ENCODE results near the gene PYM1. TPM values are rescaled to one million over a fixed set of nuclear protein-coding genes. Genes with fewer than 3 reads are reported as not detected.

The PYM1 gene
- total and polyA plus RNA-seq, 2 of the 4 experiments (the other 2 are of a cell fraction): 26.5 to 27.8 TPM

DNA sequence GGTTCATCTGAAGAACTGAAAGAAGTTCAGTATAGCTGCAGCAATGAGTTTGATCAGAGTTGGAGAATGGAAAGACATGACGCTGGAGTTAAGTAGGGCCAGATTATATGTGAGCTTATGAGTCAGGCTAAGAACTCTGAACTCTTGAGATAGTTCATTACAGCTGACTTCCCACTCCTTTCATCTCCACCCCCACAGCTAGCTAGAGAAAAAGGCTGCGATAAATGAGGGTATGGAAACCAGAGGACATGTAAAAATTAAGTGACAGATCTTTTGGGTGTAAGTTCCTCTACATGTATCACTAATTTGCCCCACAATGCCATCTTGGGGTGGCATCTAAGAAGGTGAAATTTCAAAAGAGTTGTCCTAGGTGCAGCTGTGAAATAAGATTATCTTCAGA is 28.6 kb downstream of the PYM1 start:
- no peak overlapping the region for H2BK15ac ChIP-seq (ENCODE audit: low read depth, low read length)
- ATAC-seq (ENCODE audit: low read depth): peak; percentile 84
- peaks cover 18% of the 10 kb centered on the region for H3K36me3 ChIP-seq (ENCODE audit: control insufficient read depth, insufficient read depth, low read length)
- ChIA-PET CTCF (interaction anchor here (0.6 kb wide), 1 partner anchor 176 kb away, joined by 7 read pairs; no protein-coding TSS in a partner anchor), POLR2A (ENCODE audit: unreplicated experiment) (no interaction called here)
- dilution Hi-C loops (cut with HindIII; ENCODE audit: low sequenced_read_pairs, unreplicated experiment) (no loop called here), in situ Hi-C loops (cut with MboI; ENCODE audit: low sequenced_read_pairs) (no loop called here), intact Hi-C loops (cut with micrococcal nuclease) (no loop called here)
- DNase-seq: peak; percentile 67
- no peak overlapping the region for H2BK20ac ChIP-seq (ENCODE audit: low read depth, low read length)
- H3K56ac ChIP-seq (ENCODE audit: extremely low read depth, insufficient read depth, low read length): no peak overlapping the region
- no peak overlapping the region for H2AK5ac ChIP-seq (ENCODE audit: low read depth, low read length)
- H2AK9ac ChIP-seq (replicated peaks; ENCODE audit: low read depth, low read length, poor library complexity): no peak overlapping the region
- H4K5ac ChIP-seq (ENCODE audit: low read depth, low read length): no peak overlapping the region
- H3K14ac ChIP-seq (replicated peaks; ENCODE audit: low read depth, low read length): no peak overlapping the region
- H3K9me1 ChIP-seq (ENCODE audit: insufficient read depth, low read length): no peaks in the 10 kb centered on the region
- H3K4me2 ChIP-seq (ENCODE audit: low read depth, low read length): no peak overlapping the region
- H2BK120ac ChIP-seq (ENCODE audit: low read depth, low read length): no peak overlapping the region
- no peak overlapping the region for H4K8ac ChIP-seq (ENCODE audit: low read depth in 2 of 2, low read length in 2 of 2)
- H4K91ac ChIP-seq (ENCODE audit: insufficient read depth, low read depth, low read length): no peak overlapping the region
- no peaks in the 10 kb centered on the region for H3K9me3 ChIP-seq (ENCODE audit: control insufficient read depth, insufficient read depth, low read length)
- no peak overlapping the region for H3K4me3 ChIP-seq (ENCODE audit: insufficient read depth, low read depth, low read length)
- H3K4ac ChIP-seq (ENCODE audit: low read depth, low read length): no peak overlapping the region
- no TSS peak for BruUV-seq (replicated peaks)
- H3K27me3 ChIP-seq (ENCODE audit: control insufficient read depth, insufficient read depth, low read length): no peaks in the 10 kb centered on the region
- H4K20me1 ChIP-seq (ENCODE audit: insufficient read depth, low read length): no peaks in the 10 kb centered on the region
- peaks cover 4% of the 10 kb centered on the region; the same call in 1 of the 2 replicates for H3K4me1 ChIP-seq (ENCODE audit: control insufficient read depth, insufficient read depth, low read length)
- no peak for TF ChIP-seq RCOR1 (IDR thresholded peaks at IDR 0.05; ENCODE audit: insufficient replicate concordance, low read length)
- no peak for TF ChIP-seq CEBPB (IDR thresholded peaks at IDR 0.05; ENCODE audit: low read depth, low read length)
- no peak for TF ChIP-seq BHLHE40 (IDR thresholded peaks at IDR 0.05; ENCODE audit: low read depth, low read length)
- no peak for TF ChIP-seq RAD21 (IDR thresholded peaks at IDR 0.05; ENCODE audit: low read length)
- TF ChIP-seq, protein P1, sequence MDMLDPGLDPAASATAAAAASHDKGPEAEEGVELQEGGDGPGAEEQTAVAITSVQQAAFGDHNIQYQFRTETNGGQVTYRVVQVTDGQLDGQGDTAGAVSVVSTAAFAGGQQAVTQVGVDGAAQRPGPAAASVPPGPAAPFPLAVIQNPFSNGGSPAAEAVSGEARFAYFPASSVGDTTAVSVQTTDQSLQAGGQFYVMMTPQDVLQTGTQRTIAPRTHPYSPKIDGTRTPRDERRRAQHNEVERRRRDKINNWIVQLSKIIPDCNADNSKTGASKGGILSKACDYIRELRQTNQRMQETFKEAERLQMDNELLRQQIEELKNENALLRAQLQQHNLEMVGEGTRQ (IDR thresholded peaks at IDR 0.05; ENCODE audit: low read depth, low read length): no peak
- WGBS, 2 experiments (ENCODE audit: extremely low coverage in 2 of 2, insufficient read length in 1 of 2): no CpG with 5 or more reads among the region's 2 CpGs
- no peak overlapping the region for H3K18ac ChIP-seq (ENCODE audit: low read depth, low read length)
- H3K23ac ChIP-seq (ENCODE audit: low read depth, low read length): no peak overlapping the region
- peaks cover 0 to 3% of the 10 kb centered on the region in 2 experiments; a peak in 2 of 4 replicates for H3K79me1 ChIP-seq (ENCODE audit: low read depth in 1 of 2, low read length in 2 of 2)
- H3K9ac ChIP-seq (ENCODE audit: low read depth, low read length): no peak overlapping the region
- H2AFZ ChIP-seq (replicated peaks; ENCODE audit: low read length, poor library complexity): no peak overlapping the region
- no peak overlapping the region for H3K27ac ChIP-seq (ENCODE audit: insufficient read depth, low read length)
- no peak overlapping the region for H2BK5ac ChIP-seq (ENCODE audit: low read depth, low read length, poor library complexity, severe bottlenecking)

Data from IMR-90 (cell line).